ENCODE results near the gene ARHGEF26.

ARHGEF26 gene

GRCh38 chr3:154252759-154253638 lies 131.8 kb downstream of the ARHGEF26 start:
- DNase-seq (ENCODE audit: low read depth): peak; percentile 13

DNA sequence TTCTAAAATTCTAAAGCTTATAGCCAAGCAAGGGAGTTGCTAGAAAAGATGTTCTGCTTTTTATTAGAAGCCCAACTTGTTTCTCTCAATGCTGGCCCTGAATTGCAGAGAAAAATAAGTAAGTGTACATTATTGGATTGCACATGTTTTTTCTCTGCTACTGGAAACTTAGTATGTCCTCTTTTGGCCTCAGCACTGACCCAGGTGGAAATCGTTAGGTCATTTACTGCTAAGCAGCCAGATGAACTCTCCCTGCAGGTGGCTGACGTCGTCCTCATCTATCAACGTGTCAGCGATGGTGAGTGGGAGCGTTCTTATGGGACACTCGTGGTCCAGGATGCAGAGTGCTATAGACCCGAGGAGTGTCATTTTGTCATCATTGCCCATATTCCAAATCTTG lies 133.3 kb downstream of the ARHGEF26 start:
- DNase-seq (ENCODE audit: low read depth): no peak

DNA sequence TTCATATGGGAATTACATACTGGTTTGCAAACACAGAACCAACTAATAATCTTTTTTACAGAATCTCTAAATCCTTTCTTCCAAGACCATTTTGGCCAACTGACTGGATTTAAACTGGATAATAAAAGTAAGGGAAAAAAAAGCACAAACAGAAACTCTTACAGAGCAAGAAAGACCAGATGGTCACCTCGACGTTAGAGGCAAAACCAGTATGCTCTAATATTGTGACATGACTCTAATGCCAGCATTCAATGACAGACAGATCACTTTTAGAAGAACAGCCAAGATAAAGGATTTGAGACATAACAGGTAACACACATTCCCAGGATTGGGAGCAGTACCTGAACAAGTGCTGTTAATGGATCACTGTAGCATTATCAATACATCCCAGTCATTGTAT lies 152.2 kb downstream of the ARHGEF26 start:
- DNase-seq (ENCODE audit: low read depth): no peak

- DNase-seq (ENCODE audit: low read depth): no peak
Observed at GRCh38 chr3:154274348-154274747, 153.2 kb downstream of the ARHGEF26 start.

- no peak for DNase-seq (ENCODE audit: low read depth)
Observed at GRCh38 chr3:154275292-154275691, 154.1 kb downstream of the ARHGEF26 start.

- no peak for DNase-seq (ENCODE audit: low read depth)
Observed at GRCh38 chr3:154275965-154276364, 154.8 kb downstream of the ARHGEF26 start.

GRCh38 chr3:154280161-154280560 lies 159.0 kb downstream of the ARHGEF26 start:
- DNase-seq (ENCODE audit: low read depth): no peak

GRCh38 chr3:154285221-154285620 lies 164.0 kb downstream of the ARHGEF26 start:
- no peak for DNase-seq (ENCODE audit: low read depth)

DNA sequence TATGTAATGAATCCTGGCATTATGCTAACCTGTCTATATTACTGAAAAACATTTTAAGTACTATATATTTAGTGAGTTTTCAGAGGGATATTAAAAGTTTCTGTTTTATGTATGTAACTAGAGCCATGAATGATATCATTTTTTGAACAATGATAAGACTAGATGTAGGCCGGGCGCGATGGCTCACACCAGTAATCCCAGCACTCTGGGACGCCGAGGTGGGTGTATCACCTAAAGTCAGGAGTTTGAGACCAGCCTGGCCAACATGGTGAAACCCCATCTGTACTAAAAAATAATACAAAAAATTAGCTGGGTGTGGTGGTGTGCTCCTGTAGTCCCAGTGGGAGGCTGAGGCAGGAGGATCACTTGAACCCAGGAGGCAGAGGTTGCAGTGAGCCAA lies 169.0 kb downstream of the ARHGEF26 start:
- DNase-seq (ENCODE audit: low read depth): no peak

DNA sequence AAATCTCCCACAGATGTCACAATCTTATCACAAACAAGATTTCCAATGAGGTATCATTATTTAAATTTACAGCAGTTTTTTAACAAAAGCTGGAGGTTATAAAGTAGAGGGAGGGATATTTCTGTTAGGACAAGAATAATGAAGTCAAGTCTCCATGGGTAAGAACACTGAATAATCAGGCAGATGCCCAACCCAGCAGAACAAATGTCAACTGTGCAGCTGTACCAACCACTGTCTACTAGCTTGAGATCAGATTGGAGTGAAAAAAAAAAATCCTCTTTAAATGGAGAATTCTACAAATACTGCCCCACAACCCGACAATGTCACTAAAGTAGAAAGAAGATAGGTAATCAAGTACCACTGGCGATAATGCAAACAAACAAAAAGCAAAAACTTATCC lies 172.8 kb downstream of the ARHGEF26 start:
- no peak for DNase-seq (ENCODE audit: low read depth)

- no peak for DNase-seq (ENCODE audit: low read depth)
Observed at GRCh38 chr3:154301561-154301960, 180.4 kb downstream of the ARHGEF26 start.

- DNase-seq (ENCODE audit: low read depth): no peak
Observed at GRCh38 chr3:154304116-154304786, 183.1 kb downstream of the ARHGEF26 start.

DNA sequence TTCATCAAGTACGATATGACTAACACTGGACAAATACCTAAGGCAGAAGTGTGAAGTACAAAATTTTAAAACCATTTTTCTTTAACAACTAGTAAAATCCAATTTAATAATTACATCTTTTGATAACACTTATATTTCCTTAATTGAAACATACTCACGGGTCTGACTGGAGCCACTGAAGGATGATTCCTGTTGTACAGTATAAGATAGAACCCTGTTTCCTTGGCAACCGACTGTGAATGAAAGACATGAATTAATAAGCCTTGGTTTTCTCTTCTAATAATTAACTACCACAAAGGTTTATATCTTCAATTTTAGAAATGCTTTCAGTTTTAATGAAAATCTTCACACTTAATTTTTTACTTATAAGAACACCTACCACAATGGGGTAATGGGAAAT lies 183.7 kb downstream of the ARHGEF26 start:
- DNase-seq (ENCODE audit: low read depth): no peak

DNA sequence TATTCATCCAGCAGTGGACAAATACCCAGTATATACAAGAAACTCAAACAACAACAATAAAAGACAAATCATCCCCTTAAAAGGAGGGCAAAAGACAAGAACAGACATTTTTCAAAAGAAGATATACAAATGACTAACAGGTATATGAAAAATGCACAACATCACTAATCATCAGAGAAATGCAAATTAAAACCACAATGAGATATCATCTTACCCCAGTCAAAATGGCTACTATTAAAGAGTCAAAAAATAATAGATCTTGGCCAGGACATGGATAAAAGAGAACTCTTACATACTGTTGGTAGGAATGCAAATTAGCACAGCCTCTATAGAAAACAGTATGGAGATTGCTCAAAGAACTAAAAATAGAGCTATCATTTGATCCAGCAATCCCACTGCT lies 186.2 kb downstream of the ARHGEF26 start:
- no peak for DNase-seq (ENCODE audit: low read depth)

Data from stimulated activated CD8-positive, alpha-beta memory T cell treated with anti-CD3 and anti-CD28 coated beads, Interleukin-12 subunit alpha, Interleukin-12 subunit beta, amount 100 ng/mL, for 4 hours (primary cell).